GM03348 (cell line): ENCODE measurements around the gene SIPA1.
"Not testable (repeated sequence)": the region's sequence is repeated elsewhere in the genome, so short reads cannot be mapped to it uniquely, and the experiment has no call there.

ENCODE experiments used
- DNase-seq: peaks from one replicate; pipeline ENCODE4 v3.0.0; 2012; ENCODE audit warnings: low spot score

The SIPA1 gene

GRCh38 chr11:65661599-65662246 lies 23.8 kb downstream of the SIPA1 start:
- no peak for DNase-seq

GRCh38 chr11:65662247-65662798 lies 24.4 kb downstream of the SIPA1 start:
- DNase-seq = no peak

- DNase-seq = peak; percentile 97
Observed at GRCh38 chr11:65662799-65663638, 25.1 kb downstream of the SIPA1 start, which contains the start of gene RELA. Gene RELA, minus strand, starts transcription at chr11:65662916. Its CDS starts 84 bp downstream, at chr11:65662832.

GRCh38 chr11:65663639-65664200 lies 25.8 kb downstream of the SIPA1 start:
- peak; percentile 79 for DNase-seq

- DNase-seq = no peak
Observed at GRCh38 chr11:65672180-65672860, 34.4 kb downstream of the SIPA1 start.

- no peak for DNase-seq
Observed at GRCh38 chr11:65672982-65673381, 35.1 kb downstream of the SIPA1 start.

- no peak for DNase-seq
Observed at GRCh38 chr11:65680192-65680743, 42.4 kb downstream of the SIPA1 start.

GRCh38 chr11:65683480-65683879 lies 45.6 kb downstream of the SIPA1 start:
- DNase-seq = not testable (repeated sequence)

GRCh38 chr11:65685981-65686380 lies 48.1 kb downstream of the SIPA1 start:
- DNase-seq = no peak

GRCh38 chr11:65691847-65692246 lies 53.9 kb downstream of the SIPA1 start:
- DNase-seq = not testable (repeated sequence)

GRCh38 chr11:65692367-65692766 lies 54.5 kb downstream of the SIPA1 start:
- no peak for DNase-seq

- no peak for DNase-seq
Observed at GRCh38 chr11:65695459-65696241, 57.7 kb downstream of the SIPA1 start.

- DNase-seq = no peak
Observed at GRCh38 chr11:65696802-65697552, 59.1 kb downstream of the SIPA1 start.

GRCh38 chr11:65698205-65698604 lies 60.3 kb downstream of the SIPA1 start:
- DNase-seq = no peak

GRCh38 chr11:65699306-65699705 lies 61.4 kb downstream of the SIPA1 start:
- DNase-seq = no peak

GRCh38 chr11:65700399-65700798 lies 62.5 kb downstream of the SIPA1 start:
- DNase-seq = no peak
